ENCODE measurements around the gene ALOXE3.

Gene ALOXE3

GRCh38 chr17:8047769-8048110 is 70.6 kb downstream of the ALOXE3 start:
- DNase-seq (ENCODE audit: low read depth) = no peak

GRCh38 chr17:8046929-8047768 is 71.2 kb downstream of the ALOXE3 start:
- DNase-seq (ENCODE audit: low read depth) = no peak

- DNase-seq (ENCODE audit: low read depth) = no peak
Observed at GRCh38 chr17:8046306-8046928, 71.9 kb downstream of the ALOXE3 start.
